ENCODE results near the gene KAT2B. TPM values are rescaled to one million over a fixed set of nuclear protein-coding genes. Genes with fewer than 3 reads are reported as not detected.

Gene KAT2B
- total and polyA plus RNA-seq, 2 of the 13 experiments (the other 11 are each of a cell fraction or from before 2014, with no cell fraction given) = 0.97 to 1.7 TPM

DNA sequence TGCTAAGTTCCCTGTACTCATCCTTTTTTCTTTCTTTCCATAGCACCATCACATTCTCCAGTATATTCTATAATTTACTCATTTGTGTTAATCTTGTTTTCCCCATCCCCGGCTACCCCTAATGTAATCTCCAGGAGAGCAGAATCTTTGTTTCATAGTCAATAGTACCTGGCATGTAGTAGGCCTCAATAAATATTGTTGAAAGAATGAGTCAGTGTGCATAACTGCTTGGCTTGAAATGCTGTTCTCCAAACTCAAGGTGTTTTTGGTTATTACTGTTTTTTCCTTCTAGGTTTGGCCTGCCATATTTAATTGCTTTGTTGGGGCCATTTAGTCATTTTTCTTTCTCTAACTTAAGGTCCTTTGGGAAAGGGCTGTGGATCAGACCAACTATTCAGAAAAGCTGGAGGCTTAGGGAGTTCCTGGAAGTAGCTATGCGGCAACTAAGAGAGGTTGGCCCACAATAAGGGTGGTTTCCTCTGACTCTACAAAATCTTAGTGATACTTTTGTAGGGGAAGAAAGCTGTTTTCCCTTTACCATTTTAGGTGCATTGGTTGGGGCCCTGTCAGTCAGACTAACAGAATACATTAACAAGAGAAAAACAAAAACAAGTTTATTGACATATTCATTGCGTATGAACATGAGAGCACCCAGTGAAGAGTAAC lies 28.4 kb downstream of the KAT2B start:
- Histone ChIP-seq H3K9me3 (ENCODE audit: low read length) (no peaks in the 10 kb centered on the region), H3K79me2 (ENCODE audit: insufficient read depth, low read length) (no peaks in the 10 kb centered on the region), H3K4me2 (ENCODE audit: low read depth, low read length) (no peak overlapping the region), H3K27me3 (ENCODE audit: control insufficient read depth in 1 of 2, insufficient read depth in 2 of 2, low read length in 2 of 2) (no peaks in the 10 kb centered on the region; a peak in 1 of 5 replicates), H3K4me1 (ENCODE audit: insufficient read depth, low read length) (peaks cover 14% of the 10 kb centered on the region), H4K20me1 (ENCODE audit: insufficient read depth, low read length) (no peaks in the 10 kb centered on the region), H3K9ac (ENCODE audit: insufficient read depth, low read depth, low read length) (no peak overlapping the region), H3K4me3 (replicated peaks in 1 of 3; ENCODE audit: insufficient read depth in 1 of 3, low read depth in 2 of 3, low read length in 3 of 3) (no peak overlapping the region), H3K36me3 (replicated peaks in 1 of 2; ENCODE audit: control insufficient read depth in 1 of 2, insufficient read depth in 2 of 2, low read length in 2 of 2) (no peaks in the 10 kb centered on the region), H2AFZ (ENCODE audit: low read length) (no peak overlapping the region), H3K27ac (ENCODE audit: extremely low read length, insufficient read depth, low read length) (no peak overlapping the region)
- ATAC-seq (no peak), FAIRE-seq (no peak), DNase-seq (ENCODE audit: low spot score) (no peak)
- ChIA-PET POLR2A (no interaction called here), CTCF (ENCODE audit: low intra/inter-chr PET ratio, low total read pairs) (no interaction called here)
- TF ChIP-seq ZSCAN29 (CRISPR knock-in tag; conservative IDR thresholded peaks at IDR 0.05) (no peak), NFKB2 (CRISPR knock-in tag; IDR thresholded peaks at IDR 0.05; ENCODE audit: borderline replicate concordance) (no peak), HNF4G (IDR thresholded peaks at IDR 0.05; ENCODE audit: borderline replicate concordance, low read depth, low read length) (no peak), HNF4G (CRISPR knock-in tag; IDR thresholded peaks at IDR 0.05; ENCODE audit: borderline replicate concordance, low read depth) (no peak), ZIK1 (CRISPR knock-in tag; IDR thresholded peaks at IDR 0.05; ENCODE audit: borderline replicate concordance, low read depth) (no peak), LCORL (IDR thresholded peaks at IDR 0.05) (no peak), LCORL (CRISPR knock-in tag; IDR thresholded peaks at IDR 0.05) (no peak), ZNF746 (CRISPR knock-in tag; IDR thresholded peaks at IDR 0.05) (no peak), ZNF720 (CRISPR knock-in tag; IDR thresholded peaks at IDR 0.05) (no peak), ZBTB46 (CRISPR knock-in tag; IDR thresholded peaks at IDR 0.05; ENCODE audit: borderline replicate concordance) (no peak)
- TF ChIP-seq, protein P1, sequence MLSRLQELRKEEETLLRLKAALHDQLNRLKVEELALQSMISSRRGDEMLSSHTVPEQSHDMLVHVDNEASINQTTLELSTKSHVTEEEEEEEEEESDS (CRISPR knock-in tag; IDR thresholded peaks at IDR 0.05; ENCODE audit: borderline replicate concordance) = no peak
- 93% methylated on average over 3 of the region's 3 CpGs for WGBS (ENCODE audit: low lambda C conversion rate)
- intact Hi-C loops (cut with micrococcal nuclease; ENCODE audit: unreplicated experiment) (no loop called here), in situ Hi-C loops (cut with HindIII; ENCODE audit: extremely low pct_ligation_motif_present, low pct_unique_long_range_greater_than_20kb) (no loop called here)
- BruUV-seq (replicated peaks) = no TSS peak
